ENCODE measurements around the gene ZNF785.

GRCh38 chr16:30626236-30626635 is 40.7 kb upstream of the ZNF785 start:
- TF ChIP-seq HMGXB4 (CRISPR knock-in tag; IDR thresholded peaks at IDR 0.05): no peak
- no peak for TF ChIP-seq NR2C2 (CRISPR knock-in tag; IDR thresholded peaks at IDR 0.05)
- no peak for TF ChIP-seq GABPB1 (CRISPR knock-in tag; IDR thresholded peaks at IDR 0.05)
- no peak for TF ChIP-seq USF2 (CRISPR knock-in tag; IDR thresholded peaks at IDR 0.05)
